VCaP (cell line): ENCODE data around the gene BRD3OS.
A peak's percentile ranks its signal among the peaks of the same experiment; 100 is the strongest.
"Not testable (repeated sequence)": the region's sequence is repeated elsewhere in the genome, so short reads cannot be mapped to it uniquely, and the experiment has no call there.

Source experiments
- H3K27ac ChIP-seq: fragments of 450-650 bp; 2 replicates; pipeline ENCODE4 v1.5.1; 2017
- CTCF ChIP-seq: fragments of 450-650 bp; conservative IDR thresholded peaks from 2 replicates; pipeline ENCODE4 v1.5.1; 2017; ENCODE audit warnings: mild to moderate bottlenecking, moderate library complexity

Gene BRD3OS

GRCh38 chr9:133982971-133983720, 42.1 kb upstream of the BRD3OS start:
- H3K27ac ChIP-seq, result 0 out of 2 replicates have a peak overlapping the region, but pooled peaks have one; percentile 87
- no peak for TF ChIP-seq CTCF

GRCh38 chr9:133986061-133986460, 39.2 kb upstream of the BRD3OS start:
- no peak overlapping the region for H3K27ac ChIP-seq
- no peak for TF ChIP-seq CTCF

GRCh38 chr9:133986774-133987445, 38.4 kb upstream of the BRD3OS start:
- TF ChIP-seq CTCF, result no peak
- no peak overlapping the region for H3K27ac ChIP-seq

- H3K27ac ChIP-seq, result 0 out of 2 replicates have a peak overlapping the region, but pooled peaks have one; percentile 4
- TF ChIP-seq CTCF, result no peak
Observed at GRCh38 chr9:133987446-133987788, 37.9 kb upstream of the BRD3OS start.

- H3K27ac ChIP-seq, result 0 out of 2 replicates have a peak overlapping the region, but pooled peaks have one; percentile 4
- TF ChIP-seq CTCF, result no peak
Observed at GRCh38 chr9:133987946-133988665, 37.2 kb upstream of the BRD3OS start.

- not testable (repeated sequence) for H3K27ac ChIP-seq
Observed at GRCh38 chr9:133988771-133989170, 36.5 kb upstream of the BRD3OS start.

- no peak for TF ChIP-seq CTCF
- H3K27ac ChIP-seq, result peak overlapping the region; percentile 97
Observed at GRCh38 chr9:133989625-133990365, 35.5 kb upstream of the BRD3OS start.
